NCI-H2171 treated with DMSO at 0.1 percent for 48 hours (cell line): ENCODE results near the gene BSN.

Experiments used
- DNase-seq: peaks from one replicate; lab custom pipeline; 2025; lab: John Stamatoyannopoulos, UW

BSN gene

DNA sequence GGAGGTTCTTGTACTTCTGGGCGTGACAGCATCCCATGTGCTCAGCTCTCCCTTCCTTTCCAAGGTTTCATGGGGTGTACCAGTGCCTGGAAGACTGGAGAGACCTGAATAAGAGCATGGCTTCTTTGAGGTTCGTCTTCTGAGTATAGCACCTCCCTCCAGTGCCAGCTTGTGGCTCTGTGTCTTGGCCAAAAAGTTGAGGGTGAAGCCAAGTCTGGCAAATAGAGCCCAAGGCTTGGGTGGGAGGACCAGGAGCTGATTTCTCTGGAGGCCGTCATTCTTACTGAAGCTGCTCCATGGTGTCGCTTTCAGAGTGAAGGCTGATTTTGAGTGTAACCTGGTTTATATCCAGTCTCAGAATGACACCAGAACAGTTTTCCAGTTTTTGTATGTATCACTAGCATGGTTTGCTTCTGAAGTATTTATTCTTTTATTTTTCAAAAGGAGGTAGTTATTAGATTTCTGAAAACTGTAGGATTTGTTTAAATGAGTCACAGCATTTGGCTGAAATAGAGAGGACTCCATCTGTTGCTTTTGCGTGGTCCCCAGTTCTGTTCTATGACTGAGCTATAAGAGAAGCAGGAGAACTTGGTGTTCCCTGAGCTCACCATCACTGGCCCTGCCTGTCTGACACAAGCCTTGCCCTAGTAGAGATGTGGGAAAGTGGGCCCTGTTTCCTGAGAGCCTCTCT lies 47.2 kb downstream of the BSN start:
- DNase-seq: no peak

DNA sequence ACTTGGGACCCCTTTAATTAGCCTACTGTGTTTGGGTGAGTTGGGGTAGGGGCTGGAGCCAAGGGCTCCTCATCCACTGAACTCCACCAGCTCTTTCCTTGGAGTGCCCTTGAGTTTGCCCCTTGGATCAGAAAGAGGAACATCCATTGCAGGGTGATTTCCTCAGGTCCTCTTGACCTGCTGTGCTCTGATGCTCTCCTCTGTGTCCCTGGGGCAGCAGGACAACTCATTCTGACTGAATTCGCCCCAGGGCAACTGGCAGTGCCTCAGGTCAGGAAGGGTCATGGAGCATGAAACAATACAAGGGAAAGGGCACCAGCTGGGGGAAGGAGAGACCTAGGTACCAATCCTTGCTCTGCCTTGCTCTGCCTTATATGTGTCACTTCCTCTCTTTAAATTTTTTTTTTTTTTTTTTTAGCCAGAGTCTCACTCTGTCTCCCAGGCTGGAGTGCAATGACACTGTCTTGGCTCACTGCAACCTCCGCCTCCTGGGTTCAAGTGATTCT lies 47.8 kb downstream of the BSN start:
- no peak for DNase-seq

DNA sequence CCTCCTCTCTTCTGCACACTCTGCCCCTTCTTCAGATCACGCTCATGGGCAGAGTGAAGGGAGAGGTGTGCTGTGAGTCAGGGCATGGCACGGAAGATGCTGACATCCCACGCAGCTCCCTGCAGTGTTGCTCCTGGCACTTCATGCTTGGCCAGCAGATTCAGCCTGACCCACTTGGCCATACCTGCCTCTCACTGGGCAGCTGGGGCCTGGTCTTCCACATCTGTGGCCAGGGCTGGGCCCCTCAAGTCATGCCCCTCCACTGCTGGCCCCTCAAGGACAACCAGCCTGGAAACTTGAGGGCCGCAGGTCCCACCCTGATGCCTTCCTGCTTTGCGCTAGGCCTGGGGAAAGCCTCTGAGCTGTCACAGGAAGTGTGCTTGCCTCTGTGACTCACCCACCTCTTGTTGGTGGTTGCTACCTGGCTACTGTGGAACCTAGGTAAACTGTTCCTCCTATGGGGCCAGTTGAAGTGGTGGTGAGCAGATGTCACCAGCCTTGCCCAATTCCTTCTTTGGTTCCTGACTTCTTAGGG lies 48.7 kb downstream of the BSN start:
- DNase-seq: no peak

DNA sequence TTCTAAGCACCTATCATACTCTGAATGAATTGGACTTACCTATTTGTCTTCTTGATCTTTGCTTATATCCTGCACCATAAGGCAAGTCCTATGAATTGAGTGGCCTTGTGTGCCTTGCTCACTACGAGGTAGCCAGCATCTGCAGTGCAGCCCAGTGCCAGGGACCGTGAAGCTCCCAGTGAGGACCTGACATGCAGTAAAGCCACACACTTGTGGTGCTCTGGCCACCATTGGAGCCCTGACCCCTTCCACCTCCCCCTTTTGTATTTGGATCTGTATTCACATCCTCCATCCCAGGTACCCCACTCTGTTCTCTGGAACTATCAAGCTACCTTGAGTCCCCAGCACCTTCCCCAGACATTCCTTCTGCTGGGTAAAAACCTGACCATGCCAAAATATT lies 52.1 kb downstream of the BSN start:
- DNase-seq: no peak

DNA sequence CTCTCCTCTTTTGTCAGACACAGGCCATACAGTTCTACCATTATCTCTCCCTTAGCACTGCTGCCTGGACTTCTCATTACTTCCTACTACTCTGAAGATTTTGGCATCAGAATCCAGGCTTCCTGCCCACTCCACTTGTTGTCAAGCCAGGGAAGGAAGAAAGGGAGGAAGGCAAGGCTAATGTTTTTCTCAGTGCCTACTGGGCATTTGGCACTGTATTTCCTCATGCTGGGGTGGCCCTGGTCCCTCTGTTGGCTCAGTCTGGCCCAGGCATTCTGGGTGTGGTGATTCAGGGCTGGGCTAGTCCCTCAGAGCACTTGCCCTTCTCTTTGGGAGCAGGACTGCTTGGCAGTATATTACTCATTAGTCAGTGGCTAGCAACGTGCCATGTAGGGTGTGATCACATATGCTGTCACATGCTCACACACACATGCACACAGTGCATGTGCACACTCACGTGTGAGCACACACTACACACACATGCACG lies 52.9 kb downstream of the BSN start:
- no peak for DNase-seq

DNA sequence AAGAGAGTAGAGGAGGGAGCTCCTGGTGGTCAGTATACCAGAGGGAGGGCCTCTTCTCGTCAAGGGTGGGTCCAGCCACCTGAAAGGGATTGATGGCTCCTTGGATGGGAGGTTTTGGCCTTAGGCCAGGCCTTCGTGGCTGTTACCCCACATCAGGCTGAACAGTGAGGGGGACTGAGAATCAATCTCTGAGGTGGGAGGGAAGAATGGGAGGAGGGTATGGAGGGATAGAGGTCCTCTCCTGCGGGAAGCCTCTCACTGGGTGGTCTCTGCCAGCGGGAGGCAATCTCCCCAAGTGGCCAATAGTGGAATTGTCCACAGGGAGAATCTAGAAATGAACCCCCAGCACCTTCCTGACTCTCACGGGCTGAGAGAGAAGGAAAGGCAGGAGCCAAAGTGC lies 53.5 kb downstream of the BSN start:
- no peak for DNase-seq

DNA sequence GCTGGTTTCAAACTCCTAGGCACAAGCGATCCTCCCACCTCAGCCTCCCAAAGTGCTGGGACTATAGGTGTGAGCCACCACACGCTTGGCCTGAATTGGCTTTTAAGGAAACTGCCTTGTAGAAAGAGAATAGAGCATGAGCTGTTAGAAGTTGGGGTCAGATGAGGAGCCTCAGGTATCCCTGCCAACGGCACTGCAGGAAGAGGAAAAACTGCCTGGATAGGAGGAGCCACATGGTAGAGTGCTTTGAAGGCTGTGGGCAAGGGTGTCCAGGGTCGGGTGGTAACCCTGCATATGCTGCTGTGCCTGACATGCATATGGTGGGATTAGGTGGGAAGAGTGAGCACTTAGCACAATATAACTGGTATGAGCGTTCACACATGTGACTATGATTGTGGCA lies 55.0 kb downstream of the BSN start:
- no peak for DNase-seq

DNA sequence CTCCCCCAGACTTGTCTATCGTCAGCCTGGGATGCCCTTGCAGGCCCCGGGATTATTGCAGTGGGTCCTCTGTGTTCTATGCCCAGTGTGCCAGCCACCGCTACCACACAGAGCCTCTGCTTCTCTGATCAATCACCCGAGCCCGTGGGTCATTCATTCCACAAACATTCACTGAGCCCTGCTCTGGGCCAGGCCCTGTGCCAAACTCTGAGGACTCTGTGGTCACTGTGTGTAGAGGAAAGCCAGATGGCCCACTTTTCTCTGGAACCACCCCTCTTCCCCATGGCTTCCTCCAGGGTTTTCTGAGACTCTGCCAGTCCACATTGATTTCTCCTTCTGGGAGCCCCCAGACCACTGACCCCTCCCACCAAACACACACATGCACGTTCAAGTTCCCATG lies 55.5 kb downstream of the BSN start:
- DNase-seq: no peak

DNA sequence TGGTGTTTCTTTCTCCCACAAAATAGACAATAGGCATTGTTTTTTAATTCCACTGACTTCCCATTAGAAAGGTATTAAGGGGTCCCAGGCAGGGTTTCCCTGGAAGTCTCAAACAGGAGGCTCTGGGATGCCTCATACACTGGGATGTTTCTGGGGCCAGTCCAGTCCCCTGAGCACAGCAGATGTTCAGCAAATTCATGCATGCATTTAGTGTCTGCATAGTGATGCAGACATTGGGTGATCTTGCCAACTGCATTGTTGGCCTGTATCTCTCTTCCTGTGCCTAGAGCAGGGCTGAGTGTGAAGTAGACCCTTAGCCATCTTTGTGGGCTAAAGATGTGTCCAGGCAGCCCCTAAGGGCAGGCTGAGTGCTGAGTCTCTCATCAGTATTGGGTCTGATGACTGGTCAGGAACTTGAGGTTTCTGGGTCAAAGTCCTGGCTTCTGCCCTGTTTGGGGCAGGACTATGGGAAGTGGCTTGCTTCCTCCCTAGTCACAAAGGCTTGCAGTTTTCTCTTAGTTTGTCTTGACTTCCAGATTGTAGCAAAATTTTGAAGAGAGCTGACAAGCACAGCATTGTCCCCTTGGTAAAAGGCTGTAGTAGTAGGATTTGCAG lies 56.5 kb downstream of the BSN start:
- DNase-seq: no peak

- DNase-seq: no peak
Observed at GRCh38 chr3:49611291-49611690, 57.0 kb downstream of the BSN start.

GRCh38 chr3:49611719-49612118 lies 57.4 kb downstream of the BSN start:
- no peak for DNase-seq

DNA sequence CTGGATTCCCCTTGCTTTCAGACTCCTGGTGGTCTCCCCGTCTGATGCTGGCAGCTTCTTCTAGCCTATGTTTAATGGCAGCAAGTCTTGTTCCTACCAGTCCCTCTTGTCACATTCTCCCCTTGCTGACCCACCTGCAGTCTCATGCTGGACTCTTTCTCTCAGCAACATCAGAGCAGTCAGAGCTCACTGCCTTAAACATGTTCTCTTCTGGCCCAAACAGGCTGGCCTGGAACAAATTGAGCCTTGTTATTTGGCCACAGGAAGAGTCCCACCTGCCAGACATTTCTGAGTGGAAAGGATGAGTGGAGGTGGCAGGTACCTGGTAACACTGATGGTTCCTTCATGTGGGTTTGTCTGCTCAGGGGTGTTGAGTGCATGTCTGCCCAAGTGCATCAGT lies 60.7 kb downstream of the BSN start:
- no peak for DNase-seq

DNA sequence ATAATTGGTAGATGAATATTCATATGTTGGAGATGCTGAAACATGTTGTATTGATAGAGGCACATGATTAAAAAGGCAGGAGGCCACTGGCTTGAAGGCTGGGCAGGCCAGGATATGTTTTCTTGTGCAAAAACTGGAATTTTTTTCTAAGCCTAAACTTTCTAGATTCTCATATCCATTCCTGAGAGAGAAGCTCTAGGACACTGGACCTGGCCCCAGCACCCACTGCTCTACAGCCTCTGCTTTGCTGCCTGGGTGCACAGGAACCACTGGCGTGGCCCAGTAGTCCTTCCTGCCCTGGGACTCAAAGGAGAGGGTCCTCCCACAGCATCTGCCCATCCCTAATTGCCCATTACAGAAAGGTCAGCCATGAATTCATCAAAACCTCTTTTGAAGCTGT lies 61.8 kb downstream of the BSN start:
- DNase-seq: no peak

GRCh38 chr3:49616491-49616941 lies 62.2 kb downstream of the BSN start:
- no peak for DNase-seq

- DNase-seq: no peak
Observed at GRCh38 chr3:49617390-49618013, 63.2 kb downstream of the BSN start.

DNA sequence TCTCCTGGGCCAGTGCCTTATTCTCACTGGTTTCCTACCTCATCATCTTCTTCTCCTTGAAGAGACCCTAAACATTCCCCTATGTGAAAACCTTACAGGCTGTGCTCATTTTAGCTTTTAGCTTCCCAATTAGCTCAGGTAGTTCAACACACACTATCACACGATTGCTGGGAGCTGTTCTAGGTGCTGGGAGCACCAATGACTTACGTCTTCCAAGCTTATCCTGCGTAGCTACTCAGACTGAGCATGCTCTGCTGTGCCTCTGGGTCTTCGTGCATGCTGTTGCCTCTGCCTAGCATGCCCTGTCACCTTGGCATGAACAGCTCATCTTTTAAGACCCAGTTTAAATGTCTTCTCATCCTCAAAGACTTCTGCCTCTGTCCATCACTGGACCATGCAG lies 64.1 kb downstream of the BSN start:
- DNase-seq: no peak

DNA sequence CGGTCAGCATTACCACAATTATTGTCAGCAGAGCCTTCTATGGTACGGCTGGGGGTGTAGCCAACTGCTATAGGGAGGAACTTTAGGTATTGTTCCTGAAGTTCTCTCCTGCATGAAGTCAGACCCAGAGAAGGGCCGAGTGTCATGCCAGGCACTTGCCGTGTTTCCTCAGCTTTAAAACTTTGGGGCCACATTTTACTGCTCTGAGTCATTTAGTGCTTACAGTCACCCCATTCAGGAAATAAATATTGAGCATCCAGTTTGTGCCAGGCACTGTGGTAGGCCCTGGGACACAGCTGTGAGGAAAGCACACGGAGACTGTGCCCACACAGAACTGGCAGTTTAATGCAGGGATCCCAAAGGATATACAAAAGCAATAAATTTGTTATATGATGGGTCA lies 65.4 kb downstream of the BSN start:
- no peak for DNase-seq

DNA sequence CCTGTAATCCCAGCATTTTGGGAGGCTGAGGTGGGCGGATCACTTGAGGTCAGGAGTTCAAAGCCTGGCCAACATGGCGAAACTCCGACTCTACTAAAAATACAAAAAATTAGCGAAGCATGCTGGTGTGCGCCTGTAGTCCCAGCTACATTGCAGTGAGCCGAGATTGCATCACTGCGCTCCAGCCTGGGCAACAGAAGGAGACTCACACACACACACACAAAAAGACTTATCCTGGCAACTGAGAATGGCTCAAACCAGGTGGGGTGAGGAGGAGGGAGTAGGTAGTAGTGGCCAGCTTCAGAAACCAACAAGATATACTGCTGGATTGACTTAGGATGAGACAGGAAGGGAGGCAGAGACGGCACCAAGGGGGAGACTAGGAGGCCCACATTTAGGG lies 66.5 kb downstream of the BSN start:
- no peak for DNase-seq

DNA sequence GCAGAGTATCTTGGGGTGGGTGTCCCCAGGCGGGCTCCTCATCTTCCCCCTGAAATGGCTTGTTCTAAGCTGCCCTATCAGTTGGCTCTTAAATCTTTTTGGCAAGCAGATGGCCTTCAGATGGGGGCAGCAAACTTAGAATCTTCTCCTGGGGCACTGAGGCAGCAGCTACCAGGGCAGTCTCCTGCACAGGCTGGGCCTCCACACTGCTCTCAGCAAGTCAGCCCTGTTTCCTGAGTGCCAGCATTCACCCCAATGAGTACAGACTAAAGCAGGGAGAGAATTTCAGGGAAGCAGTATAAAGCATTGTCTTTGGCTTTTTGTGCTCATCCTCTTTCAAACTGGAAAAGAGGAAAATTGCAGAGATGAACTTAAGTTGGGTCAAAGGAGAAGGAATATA lies 68.8 kb downstream of the BSN start:
- no peak for DNase-seq

GRCh38 chr3:49625071-49625470 lies 70.8 kb downstream of the BSN start:
- DNase-seq: no peak

- DNase-seq: no peak
Observed at GRCh38 chr3:49626101-49626581, 71.9 kb downstream of the BSN start.

GRCh38 chr3:49626796-49627195 lies 72.5 kb downstream of the BSN start:
- no peak for DNase-seq

- no peak for DNase-seq
Observed at GRCh38 chr3:49627634-49628033, 73.4 kb downstream of the BSN start.
